ENCODE measurements around the gene SPCS3. TPM values are rescaled to one million over a fixed set of nuclear protein-coding genes. Genes with fewer than 3 reads are reported as not detected.

Gene SPCS3
- total and polyA plus RNA-seq, 2 experiments from 2014 or later, result 62.5 to 79.9 TPM

DNA sequence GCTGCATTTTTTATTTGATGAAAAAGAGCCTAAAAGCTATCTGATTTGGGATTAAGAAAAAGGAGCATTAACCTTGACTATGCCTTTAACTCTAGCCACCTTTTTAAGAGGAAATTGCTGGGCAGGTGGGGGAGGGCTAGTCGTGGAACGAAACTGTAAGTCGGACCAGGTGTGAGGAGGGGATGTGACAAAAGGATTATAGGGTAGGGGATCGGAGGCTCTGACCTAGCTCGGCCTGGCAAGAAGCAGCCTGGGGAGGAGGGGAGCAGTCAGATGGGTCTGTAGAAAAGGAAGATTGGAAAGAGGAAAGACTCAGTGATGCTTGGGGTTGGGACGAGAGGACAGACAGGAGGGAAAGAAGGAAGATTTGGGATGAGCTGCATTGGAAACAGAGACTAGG lies 21.1 kb upstream of the SPCS3 start (continued):
- TF ChIP-seq ZNF462 (CRISPR knock-in tag; IDR thresholded peaks at IDR 0.05) (no peak), ZNF114 (CRISPR knock-in tag; IDR thresholded peaks at IDR 0.05) (no peak), EZH2 (IDR thresholded peaks at IDR 0.05; ENCODE audit: low read depth, unreplicated experiment) (no peak), JUNB (IDR thresholded peaks at IDR 0.05; ENCODE audit: unreplicated experiment) (no peak), NANOG (IDR thresholded peaks at IDR 0.05; ENCODE audit: borderline replicate concordance) (no peak), POLR2AphosphoS5 (IDR thresholded peaks at IDR 0.05; ENCODE audit: low read depth) (no peak), ETS1 (IDR thresholded peaks at IDR 0.05) (no peak), CREB1 (CRISPR knock-in tag; IDR thresholded peaks at IDR 0.05; ENCODE audit: low read depth) (no peak)
- TF ChIP-seq, protein P1, sequence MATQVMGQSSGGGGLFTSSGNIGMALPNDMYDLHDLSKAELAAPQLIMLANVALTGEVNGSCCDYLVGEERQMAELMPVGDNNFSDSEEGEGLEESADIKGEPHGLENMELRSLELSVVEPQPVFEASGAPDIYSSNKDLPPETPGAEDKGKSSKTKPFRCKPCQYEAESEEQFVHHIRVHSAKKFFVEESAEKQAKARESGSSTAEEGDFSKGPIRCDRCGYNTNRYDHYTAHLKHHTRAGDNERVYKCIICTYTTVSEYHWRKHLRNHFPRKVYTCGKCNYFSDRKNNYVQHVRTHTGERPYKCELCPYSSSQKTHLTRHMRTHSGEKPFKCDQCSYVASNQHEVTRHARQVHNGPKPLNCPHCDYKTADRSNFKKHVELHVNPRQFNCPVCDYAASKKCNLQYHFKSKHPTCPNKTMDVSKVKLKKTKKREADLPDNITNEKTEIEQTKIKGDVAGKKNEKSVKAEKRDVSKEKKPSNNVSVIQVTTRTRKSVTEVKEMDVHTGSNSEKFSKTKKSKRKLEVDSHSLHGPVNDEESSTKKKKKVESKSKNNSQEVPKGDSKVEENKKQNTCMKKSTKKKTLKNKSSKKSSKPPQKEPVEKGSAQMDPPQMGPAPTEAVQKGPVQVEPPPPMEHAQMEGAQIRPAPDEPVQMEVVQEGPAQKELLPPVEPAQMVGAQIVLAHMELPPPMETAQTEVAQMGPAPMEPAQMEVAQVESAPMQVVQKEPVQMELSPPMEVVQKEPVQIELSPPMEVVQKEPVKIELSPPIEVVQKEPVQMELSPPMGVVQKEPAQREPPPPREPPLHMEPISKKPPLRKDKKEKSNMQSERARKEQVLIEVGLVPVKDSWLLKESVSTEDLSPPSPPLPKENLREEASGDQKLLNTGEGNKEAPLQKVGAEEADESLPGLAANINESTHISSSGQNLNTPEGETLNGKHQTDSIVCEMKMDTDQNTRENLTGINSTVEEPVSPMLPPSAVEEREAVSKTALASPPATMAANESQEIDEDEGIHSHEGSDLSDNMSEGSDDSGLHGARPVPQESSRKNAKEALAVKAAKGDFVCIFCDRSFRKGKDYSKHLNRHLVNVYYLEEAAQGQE (IDR thresholded peaks at IDR 0.05; ENCODE audit: unreplicated experiment), result no peak

Measured in GM23338 (cell line).